ENCODE results near the gene DBH. TPM values are rescaled to one million over a fixed set of nuclear protein-coding genes. Genes with fewer than 3 reads are reported as not detected.
"Not testable (repeated sequence)": the region's sequence is repeated elsewhere in the genome, so short reads cannot be mapped to it uniquely, and the experiment has no call there.

DBH gene
- total RNA-seq, 1 experiment from 2014 or later = not detected

GRCh38 chr9:133619791-133620190 is 16.4 kb upstream of the DBH start:
- H3K4me1 ChIP-seq (replicated peaks) = no peaks in the 10 kb centered on the region
- H3K27ac ChIP-seq = no peak overlapping the region
- peaks cover 43% of the 10 kb centered on the region for H3K27me3 ChIP-seq (replicated peaks)
- no peaks in the 10 kb centered on the region for H3K9me3 ChIP-seq (replicated peaks)
- H3K36me3 ChIP-seq = no peaks in the 10 kb centered on the region
- DNase-seq (ENCODE audit: low read depth in 1 of 2, low spot score in 2 of 2) = no peak
- H3K4me3 ChIP-seq = no peak overlapping the region

DNA sequence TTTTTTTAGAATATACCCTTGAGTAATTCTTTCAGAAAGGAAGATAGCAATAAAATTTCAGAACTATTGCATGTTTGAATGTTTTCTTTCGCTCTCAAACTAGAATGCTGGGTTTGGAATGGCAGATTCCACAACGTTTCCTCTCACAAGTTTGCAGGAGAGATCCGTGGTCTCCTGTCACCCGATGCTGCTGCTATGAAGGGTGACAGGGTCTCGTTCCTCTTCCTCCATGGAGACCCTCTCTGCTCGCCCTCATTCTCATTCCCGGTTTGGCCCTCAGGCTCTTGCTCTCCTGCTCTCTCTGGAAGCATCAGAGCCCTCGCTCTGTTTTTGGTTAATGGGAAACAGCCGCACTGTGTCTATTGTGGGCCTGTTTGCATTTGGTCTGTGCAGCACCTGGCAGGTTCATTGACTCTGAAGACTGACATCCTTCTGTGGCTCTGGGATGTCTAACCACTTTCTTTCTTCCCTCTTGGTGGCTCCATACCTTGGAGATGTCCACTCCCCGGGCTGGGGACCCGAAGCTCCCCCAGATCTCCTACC is 14.4 kb upstream of the DBH start:
- H3K36me3 ChIP-seq = no peaks in the 10 kb centered on the region
- H3K27ac ChIP-seq = no peak overlapping the region
- H3K9me3 ChIP-seq (replicated peaks) = peaks cover 2% of the 10 kb centered on the region; the same call in 1 of the 2 replicates
- H3K4me1 ChIP-seq (replicated peaks) = no peaks in the 10 kb centered on the region
- H3K4me3 ChIP-seq = no peak overlapping the region
- peaks cover 31% of the 10 kb centered on the region for H3K27me3 ChIP-seq (replicated peaks)
- DNase-seq (ENCODE audit: low read depth in 1 of 2, low spot score in 2 of 2) = no peak

DNA sequence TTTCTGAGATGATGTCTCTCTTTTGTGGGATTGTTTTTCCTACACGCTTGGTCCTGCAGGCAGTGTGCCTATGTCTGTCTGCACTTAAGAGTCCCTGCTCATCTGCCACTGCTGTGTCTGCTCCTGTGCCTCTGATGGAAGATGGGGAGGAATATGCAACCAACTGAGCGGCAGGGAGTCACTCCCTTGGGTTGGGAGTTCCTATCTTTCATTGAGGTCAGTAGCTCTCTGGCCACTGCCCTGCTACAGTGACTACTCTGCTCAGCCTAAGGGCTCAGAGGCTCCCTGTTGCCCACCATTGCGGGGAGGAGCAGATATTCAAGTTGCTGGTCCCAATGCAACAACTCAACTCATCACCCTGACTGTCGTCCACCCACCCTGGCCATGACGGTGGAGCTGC is 13.6 kb upstream of the DBH start:
- no peaks in the 10 kb centered on the region for H3K36me3 ChIP-seq
- H3K4me3 ChIP-seq = no peak overlapping the region
- H3K27me3 ChIP-seq (replicated peaks) = peaks cover 31% of the 10 kb centered on the region
- H3K27ac ChIP-seq = no peak overlapping the region
- H3K9me3 ChIP-seq (replicated peaks) = peaks cover 2% of the 10 kb centered on the region; the same call in 1 of the 2 replicates
- DNase-seq (ENCODE audit: low read depth in 1 of 2, low spot score in 2 of 2) = no peak
- no peaks in the 10 kb centered on the region for H3K4me1 ChIP-seq (replicated peaks)

DNA sequence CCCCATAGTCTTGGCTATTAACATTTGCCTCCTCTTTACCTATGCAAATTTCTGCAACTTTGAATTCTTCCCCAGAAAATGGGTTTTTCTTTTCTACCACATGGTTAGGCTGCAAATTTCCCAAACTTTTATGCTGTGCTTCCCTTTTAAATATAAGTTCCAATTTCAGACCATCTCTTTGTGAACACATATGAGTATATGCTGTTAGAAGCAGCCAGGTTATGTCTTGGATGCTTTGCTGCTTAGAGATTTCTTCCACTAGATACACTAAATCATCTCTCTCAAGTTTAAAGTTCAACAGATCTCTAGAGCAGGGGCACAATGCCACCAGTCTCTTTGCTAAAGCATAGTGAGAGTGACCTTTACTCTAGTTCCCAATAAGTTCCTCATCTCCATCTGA is 10.2 kb upstream of the DBH start:
- not testable (repeated sequence) for H3K36me3 ChIP-seq; H3K27ac ChIP-seq; H3K4me1 ChIP-seq (replicated peaks); H3K9me3 ChIP-seq (replicated peaks); H3K4me3 ChIP-seq; H3K27me3 ChIP-seq (replicated peaks); DNase-seq (ENCODE audit: low read depth in 1 of 2, low spot score in 2 of 2)

DNA sequence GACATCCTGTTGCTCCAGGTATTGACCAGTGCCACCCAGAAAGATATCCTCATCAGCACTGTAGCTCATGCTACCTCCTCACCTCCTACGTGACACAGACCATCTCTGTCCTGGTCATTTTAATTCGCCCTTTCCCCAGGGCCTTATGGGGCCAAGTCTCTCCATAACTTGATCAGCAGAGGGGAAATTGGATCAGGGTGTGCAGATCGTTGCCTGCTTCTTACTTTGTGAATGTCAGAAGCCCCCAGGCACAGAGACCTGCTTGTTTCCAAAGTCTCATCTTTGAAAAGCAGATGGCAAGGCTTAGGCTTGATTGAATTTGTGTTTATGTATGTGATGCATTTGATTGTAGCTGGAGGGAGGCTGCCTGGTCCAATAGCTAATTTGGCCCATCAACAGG is 8.8 kb upstream of the DBH start:
- peaks cover 2% of the 10 kb centered on the region; the same call in 1 of the 2 replicates for H3K9me3 ChIP-seq (replicated peaks)
- no peak overlapping the region for H3K27ac ChIP-seq
- DNase-seq (ENCODE audit: low read depth in 1 of 2, low spot score in 2 of 2) = no peak
- H3K4me3 ChIP-seq = no peak overlapping the region
- H3K27me3 ChIP-seq (replicated peaks) = peaks cover 12% of the 10 kb centered on the region; the same call in 1 of the 2 replicates
- H3K36me3 ChIP-seq = no peaks in the 10 kb centered on the region
- no peaks in the 10 kb centered on the region for H3K4me1 ChIP-seq (replicated peaks)

- no peaks in the 10 kb centered on the region for H3K36me3 ChIP-seq
- no peak overlapping the region for H3K4me3 ChIP-seq
- DNase-seq (ENCODE audit: low read depth in 1 of 2, low spot score in 2 of 2) = no peak
- no peak overlapping the region for H3K27ac ChIP-seq
- peaks cover 13% of the 10 kb centered on the region; the same call in 1 of the 2 replicates for H3K27me3 ChIP-seq (replicated peaks)
- peaks cover 2% of the 10 kb centered on the region; the same call in 1 of the 2 replicates for H3K9me3 ChIP-seq (replicated peaks)
- no peaks in the 10 kb centered on the region for H3K4me1 ChIP-seq (replicated peaks)
Observed at GRCh38 chr9:133628766-133629165, 7.4 kb upstream of the DBH start.

- Histone ChIP-seq H3K27me3 (replicated peaks) (peaks cover 17% of the 10 kb centered on the region), H3K36me3 (no peaks in the 10 kb centered on the region), H3K4me1 (replicated peaks) (no peaks in the 10 kb centered on the region), H3K4me3 (no peak overlapping the region), H3K27ac (no peak overlapping the region), H3K9me3 (replicated peaks) (peaks cover 2% of the 10 kb centered on the region; the same call in 1 of the 2 replicates)
- no peak for DNase-seq (ENCODE audit: low read depth in 1 of 2, low spot score in 2 of 2)
Observed at GRCh38 chr9:133629221-133630110, 6.7 kb upstream of the DBH start.

DNA sequence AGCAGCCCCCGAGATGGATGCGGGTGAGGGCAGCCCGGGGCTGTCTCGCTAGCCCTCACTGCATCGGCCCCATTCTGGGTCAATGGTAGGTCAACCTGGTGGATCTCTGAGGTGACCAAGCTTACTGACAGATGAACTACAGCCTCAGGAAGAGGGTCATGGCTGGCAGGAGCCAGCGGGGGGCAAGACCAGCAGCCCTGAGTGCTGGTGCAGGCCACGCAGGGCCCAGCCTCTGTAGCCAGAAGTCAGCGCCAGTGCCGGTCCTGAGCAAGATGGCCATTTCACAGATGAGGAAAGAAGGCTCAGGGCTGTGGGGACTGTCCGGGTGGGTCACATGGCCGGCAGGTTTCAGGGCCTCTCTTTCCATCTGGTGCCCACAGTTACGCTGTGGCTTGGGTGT is 5.1 kb upstream of the DBH start:
- Histone ChIP-seq H3K27ac (no peak overlapping the region), H3K36me3 (no peaks in the 10 kb centered on the region), H3K4me1 (replicated peaks) (no peaks in the 10 kb centered on the region), H3K27me3 (replicated peaks) (peaks cover 22% of the 10 kb centered on the region; the same call in 1 of the 2 replicates), H3K9me3 (replicated peaks) (peaks cover 2% of the 10 kb centered on the region; the same call in 1 of the 2 replicates), H3K4me3 (no peak overlapping the region)
- DNase-seq (ENCODE audit: low read depth in 1 of 2, low spot score in 2 of 2) = no peak

DNA sequence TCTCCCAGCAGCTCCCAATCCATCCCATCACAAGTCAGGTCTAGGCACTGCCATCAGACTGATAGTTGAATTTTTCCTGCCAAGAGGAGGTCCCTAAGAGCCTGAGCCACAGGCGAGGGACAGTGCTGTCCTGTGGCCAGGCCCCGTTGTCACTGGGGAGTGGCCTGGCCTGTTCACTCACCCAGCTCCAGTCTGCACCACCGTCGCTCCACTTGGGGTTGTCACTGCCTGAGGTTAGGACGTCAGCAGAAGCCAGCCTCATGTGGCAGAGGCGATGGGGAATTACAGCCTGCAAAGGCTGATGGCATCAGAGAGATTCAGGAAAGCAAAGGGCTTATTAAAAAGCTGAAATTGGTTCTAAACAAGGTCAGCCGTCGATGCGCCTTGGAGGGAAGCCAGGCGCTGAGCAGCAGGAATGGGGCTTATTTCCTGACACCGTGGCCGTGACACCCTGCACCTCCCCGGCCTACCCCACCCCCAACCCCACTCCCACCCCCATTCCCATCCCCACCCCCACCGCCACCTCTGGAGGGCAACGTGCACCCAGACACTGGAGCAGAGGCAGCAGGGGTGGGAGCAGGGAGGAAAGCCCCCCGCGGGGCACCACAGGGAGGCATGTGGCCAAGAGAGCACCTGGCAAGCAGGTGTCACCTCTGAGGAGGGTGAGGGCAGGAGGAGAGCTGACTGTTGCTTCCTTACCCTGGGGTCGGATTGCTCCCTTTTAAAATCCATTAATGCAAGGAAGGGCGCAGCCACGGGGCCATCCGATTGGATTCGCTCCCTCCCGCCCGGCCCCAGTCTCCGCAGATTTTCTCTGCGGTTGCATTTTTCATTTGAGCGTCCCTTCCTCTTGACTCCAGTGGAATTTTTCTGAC is 3.1 kb upstream of the DBH start:
- peaks cover 30% of the 10 kb centered on the region; the same call in 1 of the 2 replicates for H3K27me3 ChIP-seq (replicated peaks)
- no peak for DNase-seq (ENCODE audit: low read depth in 1 of 2, low spot score in 2 of 2)
- no peaks in the 10 kb centered on the region for H3K4me1 ChIP-seq (replicated peaks)
- no peaks in the 10 kb centered on the region for H3K36me3 ChIP-seq
- H3K9me3 ChIP-seq (replicated peaks) = no peaks in the 10 kb centered on the region
- no peak overlapping the region for H3K27ac ChIP-seq
- no peak overlapping the region for H3K4me3 ChIP-seq

GRCh38 chr9:133633681-133634080 is 2.5 kb upstream of the DBH start:
- H3K4me1 ChIP-seq (replicated peaks) = no peaks in the 10 kb centered on the region
- H3K27ac ChIP-seq = no peak overlapping the region
- H3K4me3 ChIP-seq = no peak overlapping the region
- H3K36me3 ChIP-seq = no peaks in the 10 kb centered on the region
- peaks cover 31% of the 10 kb centered on the region; the same call in 1 of the 2 replicates for H3K27me3 ChIP-seq (replicated peaks)
- no peak for DNase-seq (ENCODE audit: low read depth in 1 of 2, low spot score in 2 of 2)
- no peaks in the 10 kb centered on the region for H3K9me3 ChIP-seq (replicated peaks)

DNA sequence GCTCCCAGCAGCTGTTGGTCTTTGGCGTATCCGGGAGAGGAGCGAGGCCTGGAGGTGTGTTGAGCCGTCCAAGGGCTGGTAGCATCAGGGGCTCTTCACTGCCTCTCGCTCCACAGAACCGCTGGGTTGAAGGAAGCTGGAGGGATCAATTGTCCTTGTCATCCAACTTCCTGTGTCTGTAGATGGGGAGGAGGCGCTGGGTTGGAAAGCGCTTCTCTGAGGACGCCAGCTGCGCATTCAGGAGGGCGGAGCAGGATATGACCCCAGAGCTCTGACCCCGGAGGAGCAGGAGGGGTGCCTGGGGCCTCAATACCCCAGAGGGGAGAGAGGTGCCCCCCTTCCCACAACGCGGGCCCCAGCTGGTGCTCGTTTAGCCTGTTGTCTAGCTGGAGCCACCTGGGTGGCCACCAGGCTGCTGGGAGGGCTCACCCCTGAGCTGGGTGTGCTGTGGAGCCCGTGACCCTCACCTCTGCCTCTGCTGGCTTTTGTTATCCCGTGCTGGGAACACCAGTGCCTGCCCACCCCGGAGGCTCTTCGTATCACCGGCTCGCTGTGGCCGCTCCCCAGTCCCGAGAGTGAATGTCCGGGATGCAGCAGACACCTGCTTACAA is 2.0 kb upstream of the DBH start:
- H3K27me3 ChIP-seq (replicated peaks) = peaks cover 33% of the 10 kb centered on the region; the same call in 1 of the 2 replicates
- no peaks in the 10 kb centered on the region for H3K36me3 ChIP-seq
- no peak for DNase-seq (ENCODE audit: low read depth in 1 of 2, low spot score in 2 of 2)
- no peaks in the 10 kb centered on the region for H3K4me1 ChIP-seq (replicated peaks)
- H3K9me3 ChIP-seq (replicated peaks) = no peaks in the 10 kb centered on the region
- H3K27ac ChIP-seq = no peak overlapping the region
- no peak overlapping the region for H3K4me3 ChIP-seq

DNA sequence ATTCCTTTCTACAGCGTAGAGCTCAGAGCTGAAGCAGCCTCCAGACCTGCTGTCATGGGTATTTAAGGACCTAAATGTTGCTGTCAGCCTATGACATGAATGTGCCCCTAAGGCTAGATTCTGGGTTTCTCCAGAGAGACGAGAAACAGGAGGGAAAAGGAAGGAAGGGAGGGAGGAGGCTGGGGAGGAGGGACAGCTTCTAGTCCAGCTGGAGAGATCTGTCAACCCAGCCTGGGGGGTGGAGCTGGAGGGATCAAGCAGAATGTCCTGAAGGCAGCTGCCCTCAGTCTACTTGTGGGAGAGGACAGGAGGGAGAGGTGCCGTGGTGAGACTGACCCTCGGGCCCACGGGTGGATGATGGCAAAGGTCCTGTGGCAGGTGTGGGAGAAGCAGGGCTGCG is 1.1 kb upstream of the DBH start:
- no peak for DNase-seq (ENCODE audit: low read depth in 1 of 2, low spot score in 2 of 2)
- Histone ChIP-seq H3K9me3 (replicated peaks) (no peaks in the 10 kb centered on the region), H3K4me1 (replicated peaks) (no peaks in the 10 kb centered on the region), H3K27me3 (replicated peaks) (peaks cover 33% of the 10 kb centered on the region; the same call in 1 of the 2 replicates), H3K4me3 (no peak overlapping the region), H3K36me3 (no peaks in the 10 kb centered on the region), H3K27ac (no peak overlapping the region)

DNA sequence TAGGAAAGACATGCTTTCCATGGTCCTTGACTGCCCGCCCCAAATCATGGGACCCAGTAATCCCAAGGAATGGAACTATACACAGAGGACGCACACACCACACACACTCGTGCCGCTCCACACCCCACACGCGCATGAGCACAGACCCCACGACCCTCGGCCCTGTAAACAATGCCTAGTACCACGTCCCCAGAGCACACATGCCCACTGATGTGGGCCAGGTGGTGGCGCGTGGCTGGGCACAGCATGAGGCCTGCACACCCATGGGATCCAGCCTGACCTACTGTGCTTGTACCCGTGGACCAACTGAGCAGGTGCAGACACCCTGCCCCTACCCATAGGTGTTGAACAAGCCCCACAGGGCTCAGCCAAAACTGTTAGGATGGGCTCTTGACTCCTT is 739 bp downstream of the DBH start:
- Histone ChIP-seq H3K4me1 (replicated peaks) (no peaks in the 10 kb centered on the region), H3K4me3 (no peak overlapping the region), H3K36me3 (no peaks in the 10 kb centered on the region), H3K27ac (no peak overlapping the region), H3K27me3 (replicated peaks) (peaks cover 45% of the 10 kb centered on the region; the same call in 1 of the 2 replicates), H3K9me3 (replicated peaks) (no peaks in the 10 kb centered on the region)
- no peak for DNase-seq (ENCODE audit: low read depth in 1 of 2, low spot score in 2 of 2)
